AG20443 (cell line): Measurements from ENCODE around the gene SPEF2.
"Not testable (repeated sequence)": the region's sequence is repeated elsewhere in the genome, so short reads cannot be mapped to it uniquely, and the experiment has no call there.

ENCODE experiments used
- DNase-seq: peaks from one replicate; pipeline ENCODE4 v3.0.0; 2012; ENCODE audit warnings: low spot score, mixed read lengths

The SPEF2 gene

DNA sequence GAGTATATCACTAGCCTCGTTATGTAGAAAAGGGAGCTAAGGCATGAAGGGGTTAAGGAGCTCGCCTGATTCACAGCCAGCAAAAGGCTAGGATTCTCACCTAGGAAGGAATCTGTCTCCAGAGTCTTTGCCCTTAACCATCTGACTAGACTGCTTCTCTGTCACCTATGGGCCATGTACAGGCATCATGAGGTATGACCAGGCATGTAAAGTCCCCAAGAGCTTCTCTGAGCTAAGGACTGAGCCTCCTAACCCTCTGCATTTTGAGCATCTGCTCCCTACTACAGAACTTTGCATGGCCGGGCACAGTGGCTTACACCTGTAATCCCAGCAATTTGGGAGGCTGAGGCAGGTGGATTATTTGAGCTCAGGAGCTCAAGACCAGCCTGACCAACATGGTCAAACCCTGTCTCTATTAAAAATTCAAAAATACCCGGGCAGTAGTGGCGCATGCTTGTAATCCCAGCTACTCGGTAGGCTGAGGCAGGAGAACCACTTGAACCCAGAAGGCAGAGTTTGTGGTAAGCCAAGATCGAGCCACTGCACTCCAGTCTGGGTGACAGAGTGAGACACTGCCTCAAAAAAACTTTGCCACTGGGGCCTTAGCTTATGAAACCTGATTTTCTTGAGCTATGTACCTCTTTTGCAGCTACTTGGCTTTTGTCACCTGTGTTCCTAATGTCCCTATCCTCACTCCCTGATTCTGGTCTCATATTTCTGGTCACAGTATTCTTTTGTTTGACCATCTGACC, 205.9 kb downstream of the SPEF2 start:
- DNase-seq = no peak

DNA sequence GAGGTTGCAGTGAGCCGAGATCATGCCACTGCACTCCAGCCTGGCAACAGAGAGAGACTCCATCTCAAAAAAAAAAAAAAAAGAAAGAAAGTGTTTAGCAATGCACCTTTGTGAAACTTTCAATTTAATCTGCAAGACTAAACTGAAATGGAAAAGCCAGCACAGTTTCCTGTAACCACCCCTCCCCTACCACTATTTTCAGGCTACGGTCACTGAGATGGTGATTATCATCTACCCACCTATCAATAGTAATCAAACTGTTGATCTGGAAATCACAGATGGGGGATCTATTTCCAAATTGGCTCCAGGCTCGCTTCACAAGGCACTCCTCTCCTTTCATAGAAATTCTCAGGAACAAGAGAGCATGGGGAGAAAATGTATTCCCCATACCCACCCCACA, 208.4 kb downstream of the SPEF2 start:
- no peak for DNase-seq

DNA sequence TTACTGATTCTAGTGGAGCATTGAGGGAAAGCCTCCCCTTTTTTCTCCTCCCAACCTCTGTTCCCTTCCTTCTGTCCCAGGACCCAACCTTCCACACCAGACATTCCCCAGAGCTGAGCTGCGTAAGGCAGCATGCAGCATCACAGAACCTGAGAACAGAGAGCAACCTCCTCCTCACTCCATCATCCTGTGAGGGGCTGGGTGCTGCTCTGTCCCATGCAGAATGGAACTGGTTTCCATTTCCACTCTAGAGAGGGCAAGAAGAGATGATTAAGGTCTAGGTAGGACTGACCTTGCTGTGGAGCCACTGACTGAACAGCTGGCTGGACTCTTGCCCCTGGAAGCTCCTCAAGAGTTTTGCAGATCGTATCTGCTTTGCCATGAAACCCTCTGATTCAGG, 208.9 kb downstream of the SPEF2 start:
- no peak for DNase-seq

DNA sequence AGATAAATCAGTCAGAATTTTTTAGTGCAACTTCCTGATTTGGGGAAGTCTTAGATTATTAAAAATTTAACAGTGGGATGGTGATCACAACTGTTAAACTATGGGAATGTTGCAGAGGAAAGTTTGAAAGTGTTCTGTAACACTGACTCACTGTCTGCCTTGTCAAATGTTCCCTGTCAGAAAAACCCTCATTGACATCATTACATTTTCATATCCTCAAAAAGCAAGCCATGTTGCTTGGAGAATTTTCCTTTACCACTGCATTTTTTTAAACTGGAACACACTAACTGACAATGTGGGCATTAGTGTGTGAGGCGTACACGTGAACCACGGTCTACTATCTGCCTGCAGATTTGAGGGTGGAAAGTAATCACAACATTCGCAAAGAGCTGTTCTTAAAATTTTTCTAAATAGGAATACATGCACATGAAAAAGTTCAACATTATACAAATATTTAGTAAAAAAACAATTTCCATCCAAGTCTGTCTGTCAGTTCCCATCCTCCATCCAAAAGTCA, 210.5 kb downstream of the SPEF2 start:
- no peak for DNase-seq

DNA sequence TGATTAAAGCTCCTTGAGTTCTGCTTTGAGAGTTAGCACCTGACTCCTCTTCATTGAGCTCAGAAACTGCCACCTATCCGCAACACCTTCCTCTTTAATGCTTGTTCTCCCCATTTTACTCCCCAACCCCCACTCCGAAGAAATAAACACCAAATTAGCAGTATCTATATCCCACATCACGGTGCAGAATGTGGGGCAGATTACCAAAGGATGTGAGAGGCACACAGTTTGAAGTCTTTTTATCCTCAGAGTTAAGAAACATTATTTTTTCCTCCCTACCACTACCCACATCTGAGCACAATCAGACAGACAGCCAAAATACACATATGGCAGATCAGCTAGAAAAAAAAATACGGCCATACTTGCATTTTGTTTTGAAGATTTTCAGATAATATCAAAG, 212.9 kb downstream of the SPEF2 start:
- DNase-seq = no peak

DNA sequence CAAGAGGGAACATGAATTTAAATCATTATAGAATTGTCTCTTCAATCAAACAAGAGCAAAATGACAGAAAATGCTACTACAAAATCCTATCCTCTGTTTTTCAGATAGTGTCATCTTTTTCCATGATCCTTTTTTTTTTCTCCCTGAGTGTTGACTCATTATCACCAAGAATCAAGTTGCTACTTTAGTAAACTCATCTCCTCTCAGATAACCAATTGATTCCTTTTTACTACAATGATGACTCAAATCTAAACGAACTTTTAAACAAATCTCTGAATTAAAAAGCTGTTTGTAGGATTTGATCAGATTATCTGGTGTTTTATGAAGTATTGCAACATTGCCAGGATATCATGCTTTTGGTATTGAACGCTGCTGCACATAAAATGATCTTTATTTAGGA, 215.1 kb downstream of the SPEF2 start:
- DNase-seq = no peak

DNA sequence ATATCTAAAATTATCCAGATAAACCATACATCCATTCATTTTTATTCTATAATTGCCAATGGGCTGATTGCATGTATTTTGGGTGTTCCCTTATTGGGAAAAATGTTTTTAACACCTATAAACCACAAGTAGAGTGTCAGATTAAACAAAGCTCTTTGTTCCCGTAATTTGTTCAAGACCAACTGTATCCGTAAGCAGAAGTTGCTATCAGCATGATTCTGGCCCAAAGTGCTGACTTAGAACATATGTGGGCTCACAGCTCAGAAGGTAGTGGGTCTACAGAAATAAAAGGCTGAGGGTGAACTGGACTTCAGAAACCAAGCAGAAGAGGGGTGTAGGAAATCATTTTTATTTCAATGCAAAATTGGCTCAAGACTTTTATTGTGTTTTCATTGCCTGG, 215.6 kb downstream of the SPEF2 start:
- no peak for DNase-seq

DNA sequence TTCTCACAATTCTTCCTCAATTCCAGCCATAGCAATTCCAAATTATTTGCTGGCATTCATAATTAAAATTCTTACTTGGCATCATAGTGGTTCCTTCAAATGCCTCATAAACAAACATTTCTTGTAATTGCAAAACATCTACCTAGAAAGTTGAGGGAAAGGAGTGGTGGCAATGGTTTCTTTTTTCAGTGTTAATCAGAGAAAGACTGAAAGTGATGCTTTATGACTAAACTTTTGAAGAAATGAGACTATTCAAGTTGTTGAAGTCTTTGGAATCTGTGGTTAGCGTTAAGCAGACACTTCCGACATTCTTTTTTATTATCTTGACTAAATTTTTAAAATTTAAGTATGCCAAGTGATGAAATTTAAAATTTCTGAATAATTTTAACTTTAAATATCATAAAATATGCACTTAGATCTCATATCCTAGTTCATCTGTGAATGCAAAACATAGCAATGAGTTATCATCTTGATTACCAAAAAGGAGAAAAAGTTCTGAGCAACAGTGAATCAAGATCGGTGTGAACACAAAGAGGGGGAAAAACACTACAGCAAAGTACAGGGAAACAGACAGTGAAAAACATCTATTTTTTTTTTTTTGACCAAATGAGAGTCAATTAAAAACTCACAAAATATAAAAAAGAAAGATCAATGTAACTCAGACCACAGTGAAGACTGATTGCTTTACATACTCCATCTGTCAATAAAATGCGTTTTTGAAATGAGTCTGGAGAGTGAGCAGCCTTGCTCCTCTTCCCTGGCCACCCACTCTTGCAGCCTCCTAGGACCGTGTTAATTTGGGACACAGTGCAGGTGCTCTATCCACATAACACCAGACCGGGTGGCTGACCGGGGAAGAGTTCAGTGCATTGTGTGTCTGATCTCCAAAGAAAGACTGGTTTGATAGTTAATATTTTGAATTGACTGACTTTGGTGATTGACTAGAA, 218.4 kb downstream of the SPEF2 start:
- DNase-seq = no peak

DNA sequence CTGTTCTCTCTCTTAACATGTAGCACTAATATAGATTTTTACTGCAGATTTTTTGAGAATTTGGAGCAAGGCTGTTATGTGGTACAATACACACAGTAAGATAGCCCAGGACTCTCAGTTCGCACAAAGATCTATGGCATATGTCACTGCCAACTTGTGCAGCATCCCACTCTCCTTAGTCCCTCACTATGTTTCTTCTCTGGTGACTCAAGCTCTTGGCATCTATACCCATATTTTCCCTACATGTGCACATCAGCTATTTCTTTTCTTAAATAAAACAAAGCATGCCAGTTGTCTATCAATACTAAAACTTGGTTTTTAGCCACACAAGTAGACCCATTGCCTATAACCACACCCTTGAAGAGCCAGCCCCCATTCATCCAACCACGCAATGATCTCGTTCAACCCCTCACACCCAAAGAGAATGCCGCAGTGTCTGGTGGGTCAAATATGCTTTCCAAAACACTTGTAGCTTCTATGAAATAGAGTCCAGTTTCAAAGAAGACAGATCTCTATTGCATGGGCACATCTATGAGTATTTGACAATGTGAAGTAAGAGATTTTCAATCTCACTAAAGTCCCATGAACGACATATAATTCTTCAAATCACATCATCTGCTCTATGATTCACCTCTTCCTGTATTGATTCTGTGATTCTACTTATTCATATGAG, 220.8 kb downstream of the SPEF2 start:
- no peak for DNase-seq

DNA sequence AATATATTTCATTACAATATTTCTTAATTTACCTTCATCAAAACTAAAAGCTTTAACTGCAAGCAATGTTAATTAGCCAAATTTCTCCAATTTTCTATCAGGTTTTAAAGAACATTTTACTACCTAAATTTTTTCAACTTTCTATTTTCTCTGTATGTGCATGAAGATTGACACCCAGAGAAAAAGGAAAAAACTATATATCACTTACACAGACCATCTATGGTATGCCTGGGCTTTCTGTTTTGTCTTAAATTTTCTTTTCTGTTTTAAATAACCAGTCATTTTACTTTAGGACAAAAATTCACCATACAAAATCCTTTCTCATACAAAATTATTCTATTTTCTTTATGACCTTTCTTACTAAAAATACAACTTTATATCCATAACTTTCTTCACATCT, 225.2 kb downstream of the SPEF2 start:
- DNase-seq = no peak

DNA sequence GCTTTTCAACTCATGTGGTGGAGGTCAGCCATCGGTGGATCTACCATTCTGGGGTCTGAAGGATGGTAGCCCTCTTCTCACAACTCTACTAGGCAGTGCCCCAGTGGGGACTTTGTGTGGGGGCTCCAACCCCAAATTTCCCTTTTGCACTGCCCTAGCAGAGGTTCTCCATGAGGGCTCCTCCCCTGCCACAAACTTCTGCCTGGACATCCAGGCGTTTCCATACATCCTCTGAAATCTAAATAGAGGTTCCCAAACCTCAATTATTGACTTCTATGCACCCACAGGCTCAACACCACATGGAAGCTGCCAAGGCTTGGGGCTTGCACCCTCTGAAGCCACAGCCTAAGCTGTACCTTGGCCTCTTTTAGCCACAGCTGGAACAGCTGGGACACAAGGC, 227.8 kb downstream of the SPEF2 start:
- DNase-seq = not testable (repeated sequence)

DNA sequence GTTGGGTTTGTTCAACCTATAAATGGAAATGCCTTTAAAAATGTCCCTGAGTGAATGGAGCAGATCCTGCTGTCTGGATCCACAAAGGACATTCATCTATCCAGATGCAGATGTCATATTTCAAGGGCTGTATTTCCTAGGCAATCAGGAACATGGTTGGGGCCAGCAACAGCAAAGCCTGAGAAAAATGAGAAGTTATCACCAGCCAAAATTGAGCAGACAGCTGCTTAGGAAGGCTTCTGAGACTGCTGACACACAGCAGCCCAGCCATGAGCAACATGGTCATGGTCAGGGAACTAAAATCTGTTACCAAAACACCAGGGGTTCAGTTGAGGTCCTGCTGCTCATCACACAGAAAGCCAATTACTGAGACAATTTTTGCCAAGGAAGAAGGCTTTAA, 229.8 kb downstream of the SPEF2 start:
- no peak for DNase-seq

DNA sequence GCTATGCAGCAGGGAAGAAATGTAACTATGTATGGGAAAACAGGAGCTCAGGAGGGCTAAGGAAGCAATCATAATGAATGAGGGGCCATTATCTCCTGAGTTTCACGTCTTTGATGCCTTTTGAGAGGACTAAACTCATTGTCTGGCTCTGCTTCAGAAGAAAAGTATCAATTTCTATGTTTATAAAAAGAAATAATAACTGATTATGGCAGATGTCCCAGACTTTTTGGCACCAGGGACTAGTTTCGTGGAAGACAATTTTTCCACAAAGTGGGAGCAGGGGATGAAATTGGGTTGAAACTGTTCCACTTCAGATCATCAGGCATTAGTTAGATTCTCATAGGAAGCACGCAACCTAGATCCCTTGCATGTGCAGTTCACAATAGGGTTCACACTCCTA, 230.3 kb downstream of the SPEF2 start:
- no peak for DNase-seq

DNA sequence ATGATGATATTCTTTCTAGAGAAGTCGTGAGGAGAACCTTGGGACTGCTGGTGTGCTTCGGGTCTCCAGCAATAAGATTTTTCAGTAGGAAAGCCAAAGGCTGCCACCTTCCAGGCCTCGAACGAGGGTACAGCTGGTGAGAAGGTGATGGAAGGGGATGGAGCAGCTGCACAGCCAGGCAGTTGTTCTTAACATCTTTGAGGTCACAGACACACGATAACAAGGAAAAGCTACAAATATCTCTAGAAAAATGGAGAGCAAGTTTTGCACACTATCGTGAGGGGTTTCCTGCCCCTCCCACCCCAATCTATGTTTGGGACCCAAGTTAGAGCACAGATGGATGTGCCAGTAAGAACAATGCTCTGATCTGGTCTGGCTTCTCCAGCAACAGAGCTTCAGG, 232.2 kb downstream of the SPEF2 start:
- no peak for DNase-seq

DNA sequence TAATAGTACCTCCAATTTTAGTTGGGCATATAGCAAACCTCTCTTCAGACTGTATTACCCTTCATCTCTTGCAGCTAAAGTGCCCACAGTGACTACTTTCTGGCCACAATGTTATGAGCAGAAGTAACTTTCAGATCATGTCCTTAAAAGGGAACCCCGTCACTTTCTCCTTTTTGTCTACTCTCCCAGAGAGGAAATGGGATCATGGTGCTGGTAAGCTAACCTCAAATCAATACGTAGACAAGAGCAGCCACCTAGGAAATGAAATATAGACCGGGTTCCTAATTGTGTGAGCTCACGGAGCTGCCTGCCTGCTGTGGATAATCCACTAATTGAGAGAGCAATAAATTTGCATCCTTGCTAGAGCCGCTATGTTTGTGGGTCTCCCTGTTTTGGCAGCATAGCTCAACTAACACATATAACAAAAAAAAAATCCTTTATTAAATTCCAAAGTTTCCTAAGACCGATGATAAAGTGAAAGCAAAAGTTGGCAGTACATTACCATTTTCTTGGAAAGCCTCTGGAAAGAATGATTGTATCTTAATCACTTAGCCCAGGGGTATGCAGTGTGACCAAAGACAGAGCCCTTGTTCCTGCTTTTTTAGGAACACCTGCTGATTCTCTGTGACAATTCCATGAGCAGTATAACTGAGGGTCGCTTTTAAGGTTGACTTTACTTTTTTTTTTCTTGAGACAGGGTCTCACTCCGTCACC, 233.5 kb downstream of the SPEF2 start:
- peak; percentile 41 for DNase-seq

DNA sequence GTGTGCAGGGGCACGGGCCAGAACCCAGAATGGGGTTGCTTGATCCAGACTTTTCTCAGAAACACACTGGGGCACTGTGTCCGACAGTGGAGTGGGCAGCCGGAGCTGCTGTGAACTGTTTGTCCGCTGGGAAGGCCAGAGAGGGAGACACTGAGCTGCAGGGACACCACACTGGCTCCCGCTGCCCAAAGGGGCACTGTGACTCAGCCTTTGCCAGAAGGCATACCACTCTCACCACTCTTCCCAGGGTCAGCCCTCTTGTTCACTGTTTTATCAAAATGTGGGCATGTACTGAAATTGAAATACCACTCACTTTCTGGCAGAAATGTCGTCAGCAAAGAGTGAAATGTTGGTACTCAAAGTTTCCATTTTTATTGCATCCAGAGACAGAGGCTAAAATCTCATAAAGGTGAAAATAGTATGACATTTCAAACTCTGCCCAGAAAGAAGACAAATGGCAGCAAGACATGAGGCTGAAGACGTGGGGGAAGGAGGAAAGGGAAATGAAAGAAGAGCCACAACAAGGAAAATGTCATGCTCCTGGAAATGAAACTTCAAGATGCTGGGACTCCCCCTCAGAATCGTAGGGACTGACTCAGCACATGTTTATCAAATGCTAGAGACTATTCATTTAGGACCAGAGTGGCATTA, 234.5 kb downstream of the SPEF2 start:
- DNase-seq = no peak

DNA sequence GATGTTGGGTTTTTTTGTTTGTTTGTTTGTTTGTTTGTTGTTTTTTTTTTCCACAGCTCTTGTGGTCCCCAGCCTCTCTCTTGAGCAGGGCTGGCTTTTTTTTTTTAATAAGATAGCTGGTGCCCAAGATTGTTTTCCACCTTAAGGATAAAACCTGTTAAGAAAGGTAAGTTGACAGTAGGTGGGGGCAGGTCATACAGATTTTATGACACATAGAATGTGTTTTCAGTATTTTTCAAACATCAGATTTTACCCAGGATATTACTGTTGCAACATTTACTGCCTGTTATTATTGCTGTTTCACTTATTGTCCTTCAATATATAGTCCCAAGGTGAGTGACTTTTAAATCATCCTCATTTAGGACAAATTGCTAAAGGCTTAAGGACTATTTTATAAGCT, 235.1 kb downstream of the SPEF2 start:
- DNase-seq = no peak

DNA sequence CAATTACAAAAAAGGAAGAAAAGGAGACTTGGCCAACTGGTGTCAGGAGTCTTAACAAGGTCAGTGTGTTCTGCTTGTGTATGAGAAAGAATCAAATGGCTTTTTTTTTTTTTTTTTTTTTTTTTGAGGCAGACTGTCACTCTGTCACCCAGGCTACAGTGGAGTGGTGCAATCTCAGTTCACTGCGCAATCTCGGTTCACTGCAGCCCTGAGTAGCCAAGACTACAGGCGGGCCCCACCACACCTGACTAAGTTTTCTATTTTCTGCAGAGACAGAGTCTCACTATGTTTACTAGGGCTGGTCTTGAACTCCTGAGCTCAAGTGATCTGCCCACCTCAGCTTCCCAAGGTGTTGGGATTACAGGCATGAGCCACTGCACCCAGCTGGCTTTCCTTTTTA, 236.0 kb downstream of the SPEF2 start:
- DNase-seq = no peak

DNA sequence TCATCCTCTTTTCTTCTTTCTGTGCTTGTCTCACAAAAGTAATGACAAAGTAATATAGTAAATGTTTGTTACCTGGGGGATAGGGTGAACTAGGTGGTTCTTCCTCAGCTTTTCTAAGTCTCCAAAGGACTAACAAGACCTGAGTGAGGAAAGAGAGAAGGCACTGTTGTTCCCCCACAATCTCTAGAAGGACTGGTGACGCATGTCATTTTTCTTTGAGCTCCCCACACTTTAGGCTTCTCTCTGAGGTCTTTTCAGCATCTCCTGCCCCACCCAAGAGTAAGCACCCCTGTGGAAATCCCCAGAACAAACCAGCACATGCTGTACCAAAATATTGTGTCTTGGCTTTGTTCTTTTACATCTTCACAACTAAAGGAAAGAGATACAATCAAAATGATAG, 236.6 kb downstream of the SPEF2 start:
- DNase-seq = no peak

DNA sequence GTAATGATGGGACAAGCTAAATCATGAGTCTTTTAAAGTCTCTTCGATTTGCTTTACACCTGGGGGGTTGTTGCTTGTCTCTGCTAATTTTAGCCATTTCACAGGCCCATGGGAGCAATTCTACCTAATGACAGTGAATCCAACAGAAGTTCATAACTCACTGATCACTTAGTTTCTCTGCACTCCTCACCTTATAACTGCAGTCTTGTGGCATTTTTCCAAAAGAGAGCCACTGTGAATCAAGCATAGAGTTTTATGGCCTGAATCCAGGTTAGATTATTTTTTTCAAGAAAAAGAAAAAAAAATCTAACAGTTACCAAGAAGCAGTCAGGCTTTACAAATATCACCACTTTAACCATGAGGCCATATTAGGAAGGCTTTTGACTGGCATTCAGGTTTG, 237.5 kb downstream of the SPEF2 start:
- DNase-seq = no peak

DNA sequence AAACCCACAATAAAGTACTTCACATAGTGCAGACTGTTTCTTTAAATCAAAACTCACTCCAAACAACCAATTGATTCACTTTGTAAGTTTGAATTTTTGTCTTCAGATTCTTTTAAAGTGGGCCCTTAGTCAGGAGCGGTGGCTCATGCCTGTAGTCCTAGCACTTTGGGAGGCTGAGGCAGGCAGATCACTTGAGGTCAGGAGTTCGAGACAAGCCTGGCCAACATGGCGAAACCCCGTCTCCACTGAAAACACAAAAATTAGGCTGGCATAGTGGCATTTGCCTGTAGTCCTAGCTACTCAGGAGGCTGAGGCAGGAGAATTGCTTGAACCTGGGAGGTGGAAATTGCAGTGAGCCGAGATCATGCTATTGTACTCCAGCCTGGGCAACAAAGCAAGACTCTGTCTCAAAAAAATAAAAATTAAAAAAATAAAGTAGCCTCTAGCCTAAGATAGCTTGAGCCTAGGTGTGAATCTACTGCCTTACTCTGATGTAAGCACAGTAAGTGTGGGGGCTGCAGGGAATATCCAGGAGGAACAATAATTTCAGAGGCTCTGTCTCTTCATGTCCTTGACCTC, 238.6 kb downstream of the SPEF2 start:
- not testable (repeated sequence) for DNase-seq
